Measurements from ENCODE around the gene EPN2. TPM values are rescaled to one million over a fixed set of nuclear protein-coding genes. Genes with fewer than 3 reads are reported as not detected.
A peak's percentile ranks its signal among the peaks of the same experiment; 100 is the strongest.

The EPN2 gene
- polyA plus RNA-seq, 1 donor, result 24.2 TPM

GRCh38 chr17:19338031-19338990, 101.1 kb downstream of the EPN2 start:
- Histone ChIP-seq H3K27ac (ENCODE audit: low read length) (peak overlapping the region; percentile 85), H3K9me3 (ENCODE audit: control insufficient read depth, low read depth, low read length) (no peaks in the 10 kb centered on the region), H3K4me1 (ENCODE audit: control insufficient read depth, insufficient read depth, low read length) (peaks cover 44% of the 10 kb centered on the region), H3K27me3 (ENCODE audit: control insufficient read depth, insufficient read depth, low read length) (no peaks in the 10 kb centered on the region), H3K36me3 (ENCODE audit: control insufficient read depth, insufficient read depth, low read length) (peaks cover 15% of the 10 kb centered on the region), H3K4me3 (ENCODE audit: low read length) (no peak overlapping the region)
- peak; percentile 94 to 98 for DNase-seq
- no CpG with 5 or more reads among the region's 7 CpGs for WGBS (ENCODE audit: insufficient coverage, low lambda C conversion rate)

- no peak for DNase-seq
These were observed 102.2 kb downstream of the EPN2 start for GRCh38 chr17:19339341-19339815.

GRCh38 chr17:19341211-19341631, 104.1 kb downstream of the EPN2 start:
- no peak for DNase-seq
- WGBS (ENCODE audit: insufficient coverage, low lambda C conversion rate), result no CpG with 5 or more reads among the region's 7 CpGs
- H3K4me1 ChIP-seq (ENCODE audit: control insufficient read depth, insufficient read depth, low read length), result peaks cover 65% of the 10 kb centered on the region
- no peak overlapping the region for H3K27ac ChIP-seq (ENCODE audit: low read length)
- H3K27me3 ChIP-seq (ENCODE audit: control insufficient read depth, insufficient read depth, low read length), result no peaks in the 10 kb centered on the region
- H3K36me3 ChIP-seq (ENCODE audit: control insufficient read depth, insufficient read depth, low read length), result no peaks in the 10 kb centered on the region
- H3K9me3 ChIP-seq (ENCODE audit: control insufficient read depth, low read depth, low read length), result peaks cover 7% of the 10 kb centered on the region
- H3K4me3 ChIP-seq (ENCODE audit: low read length), result no peak overlapping the region

More at GRCh38 chr17:19339341-19339815, 102.2 kb downstream of the EPN2 start:
- no CpG with 5 or more reads among the region's 2 CpGs for WGBS (ENCODE audit: insufficient coverage, low lambda C conversion rate)
- Histone ChIP-seq H3K36me3 (ENCODE audit: control insufficient read depth, insufficient read depth, low read length) (peaks cover 6% of the 10 kb centered on the region), H3K27me3 (ENCODE audit: control insufficient read depth, insufficient read depth, low read length) (no peaks in the 10 kb centered on the region), H3K9me3 (ENCODE audit: control insufficient read depth, low read depth, low read length) (no peaks in the 10 kb centered on the region), H3K4me1 (ENCODE audit: control insufficient read depth, insufficient read depth, low read length) (peaks cover 48% of the 10 kb centered on the region), H3K27ac (ENCODE audit: low read length) (peak overlapping the region; percentile 85), H3K4me3 (ENCODE audit: low read length) (no peak overlapping the region)

GRCh38 chr17:19341641-19342610, 104.8 kb downstream of the EPN2 start:
- Histone ChIP-seq H3K27ac (ENCODE audit: low read length) (peak overlapping the region; percentile 39), H3K4me3 (ENCODE audit: low read length) (no peak overlapping the region), H3K4me1 (ENCODE audit: control insufficient read depth, insufficient read depth, low read length) (peaks cover 66% of the 10 kb centered on the region), H3K36me3 (ENCODE audit: control insufficient read depth, insufficient read depth, low read length) (no peaks in the 10 kb centered on the region), H3K27me3 (ENCODE audit: control insufficient read depth, insufficient read depth, low read length) (no peaks in the 10 kb centered on the region), H3K9me3 (ENCODE audit: control insufficient read depth, low read depth, low read length) (peaks cover 7% of the 10 kb centered on the region)
- DNase-seq, result peak in 1 of 2 donors; percentile 52
- WGBS (ENCODE audit: insufficient coverage, low lambda C conversion rate), result 67% methylated on average over 3 of the region's 20 CpGs

GRCh38 chr17:19342611-19343255, 105.6 kb downstream of the EPN2 start:
- peaks cover 7% of the 10 kb centered on the region for H3K9me3 ChIP-seq (ENCODE audit: control insufficient read depth, low read depth, low read length)
- no peak overlapping the region for H3K4me3 ChIP-seq (ENCODE audit: low read length)
- DNase-seq, result no peak
- WGBS (ENCODE audit: insufficient coverage, low lambda C conversion rate), result no CpG with 5 or more reads among the region's 7 CpGs
- H3K36me3 ChIP-seq (ENCODE audit: control insufficient read depth, insufficient read depth, low read length), result no peaks in the 10 kb centered on the region
- H3K27me3 ChIP-seq (ENCODE audit: control insufficient read depth, insufficient read depth, low read length), result no peaks in the 10 kb centered on the region
- H3K4me1 ChIP-seq (ENCODE audit: control insufficient read depth, insufficient read depth, low read length), result peaks cover 66% of the 10 kb centered on the region
- H3K27ac ChIP-seq (ENCODE audit: low read length), result peak overlapping the region; percentile 39

- H3K4me3 ChIP-seq (ENCODE audit: low read length), result no peak overlapping the region
- H3K36me3 ChIP-seq (ENCODE audit: control insufficient read depth, insufficient read depth, low read length), result no peaks in the 10 kb centered on the region
- no peak overlapping the region for H3K27ac ChIP-seq (ENCODE audit: low read length)
- no peak for DNase-seq
- no CpG with 5 or more reads among the region's 7 CpGs for WGBS (ENCODE audit: insufficient coverage, low lambda C conversion rate)
- H3K27me3 ChIP-seq (ENCODE audit: control insufficient read depth, insufficient read depth, low read length), result no peaks in the 10 kb centered on the region
- peaks cover 66% of the 10 kb centered on the region for H3K4me1 ChIP-seq (ENCODE audit: control insufficient read depth, insufficient read depth, low read length)
- peaks cover 7% of the 10 kb centered on the region for H3K9me3 ChIP-seq (ENCODE audit: control insufficient read depth, low read depth, low read length)
These were observed 106.1 kb downstream of the EPN2 start for GRCh38 chr17:19343256-19343630.

- Histone ChIP-seq H3K4me3 (ENCODE audit: low read length) (no peak overlapping the region), H3K4me1 (ENCODE audit: control insufficient read depth, insufficient read depth, low read length) (peaks cover 64% of the 10 kb centered on the region), H3K36me3 (ENCODE audit: control insufficient read depth, insufficient read depth, low read length) (no peaks in the 10 kb centered on the region), H3K27me3 (ENCODE audit: control insufficient read depth, insufficient read depth, low read length) (no peaks in the 10 kb centered on the region), H3K27ac (ENCODE audit: low read length) (no peak overlapping the region), H3K9me3 (ENCODE audit: control insufficient read depth, low read depth, low read length) (peaks cover 7% of the 10 kb centered on the region)
- no peak for DNase-seq
- WGBS (ENCODE audit: insufficient coverage, low lambda C conversion rate), result no CpG with 5 or more reads among the region's 13 CpGs
These were observed 106.5 kb downstream of the EPN2 start for GRCh38 chr17:19343671-19344151.

GRCh38 chr17:19344311-19345066, 107.3 kb downstream of the EPN2 start:
- Histone ChIP-seq H3K27me3 (ENCODE audit: control insufficient read depth, insufficient read depth, low read length) (no peaks in the 10 kb centered on the region), H3K4me3 (ENCODE audit: low read length) (no peak overlapping the region), H3K27ac (ENCODE audit: low read length) (no peak overlapping the region), H3K9me3 (ENCODE audit: control insufficient read depth, low read depth, low read length) (peaks cover 7% of the 10 kb centered on the region), H3K4me1 (ENCODE audit: control insufficient read depth, insufficient read depth, low read length) (peaks cover 62% of the 10 kb centered on the region), H3K36me3 (ENCODE audit: control insufficient read depth, insufficient read depth, low read length) (no peaks in the 10 kb centered on the region)
- no CpG with 5 or more reads among the region's 40 CpGs for WGBS (ENCODE audit: insufficient coverage, low lambda C conversion rate)
- peak in 1 of 2 donors; percentile 1 for DNase-seq

GRCh38 chr17:19345067-19345460, 107.9 kb downstream of the EPN2 start:
- Histone ChIP-seq H3K36me3 (ENCODE audit: control insufficient read depth, insufficient read depth, low read length) (no peaks in the 10 kb centered on the region), H3K9me3 (ENCODE audit: control insufficient read depth, low read depth, low read length) (peaks cover 7% of the 10 kb centered on the region), H3K4me3 (ENCODE audit: low read length) (no peak overlapping the region), H3K27me3 (ENCODE audit: control insufficient read depth, insufficient read depth, low read length) (no peaks in the 10 kb centered on the region), H3K4me1 (ENCODE audit: control insufficient read depth, insufficient read depth, low read length) (peaks cover 62% of the 10 kb centered on the region), H3K27ac (ENCODE audit: low read length) (no peak overlapping the region)
- DNase-seq, result no peak
- no CpG with 5 or more reads among the region's 7 CpGs for WGBS (ENCODE audit: insufficient coverage, low lambda C conversion rate)
